Suprapubic skin (tissue), 4 donors: ENCODE data around the gene RALGAPA2. TPM values are rescaled to one million over a fixed set of nuclear protein-coding genes. Genes with fewer than 3 reads are reported as not detected.

ENCODE experiments used
- DNase-seq, 2 donors: peaks; one replicate each; pipeline ENCODE4 v3.0.0-alpha.2; 2019; ENCODE audit warnings: low spot score in 2 of 2
- H3K27ac ChIP-seq: fragments of 200-600 bp; sonication (generic); one replicate; pipeline ENCODE4 v1.5.1; 2019
- H3K27me3 ChIP-seq: fragments of 200-600 bp; sonication (generic); one replicate; pipeline ENCODE4 v1.5.1; 2019
- H3K36me3 ChIP-seq: fragments of 200-600 bp; sonication (generic); one replicate; pipeline ENCODE4 v1.5.1; 2019
- H3K4me1 ChIP-seq: fragments of 200-600 bp; sonication (generic); one replicate; pipeline ENCODE4 v1.5.1; 2019
- H3K4me3 ChIP-seq: fragments of 200-600 bp; sonication (generic); one replicate; pipeline ENCODE4 v1.5.1; 2019; ENCODE audit warnings: mild to moderate bottlenecking
- H3K9me3 ChIP-seq: fragments of 200-600 bp; sonication (generic); one replicate; pipeline ENCODE4 v1.5.1; 2019
- CTCF ChIP-seq, 2 donors: fragments of 200-600 bp in 1 of 2; fragments of 450-650 bp in 1 of 2; sonication (generic) in 1 of 2; IDR thresholded peaks; one replicate each; pipeline ENCODE4 v1.5.1; 2016 to 2019; ENCODE audit warnings: antibody characterized with exemption in 2 of 2, mild to moderate bottlenecking in 1 of 2, moderate library complexity in 1 of 2
- EP300 ChIP-seq: sonication (generic); formaldehyde crosslinking; IDR thresholded peaks from one replicate; pipeline ENCODE4 v1.6.1; 2017; ENCODE audit warnings: antibody characterized with exemption
- POLR2A ChIP-seq, 2 donors: fragments of 450-650 bp; IDR thresholded peaks; one replicate each; pipeline ENCODE4 v1.6.1; 2017; ENCODE audit warnings: antibody characterized with exemption in 2 of 2, mild to moderate bottlenecking in 2 of 2, moderate library complexity in 2 of 2
- POLR2AphosphoS5 ChIP-seq, 3 donors: sonication (generic); formaldehyde crosslinking; IDR thresholded peaks; one replicate each; pipeline ENCODE4 v1.6.1; 2017; ENCODE audit warnings: antibody characterized with exemption in 3 of 3
- WGBS: methylation state at CpG from one replicate; pipeline ENCODE4 v1.1.5; 2018; 5-methylcytosine and 5-hydroxymethylcytosine counted together
- total RNA-seq, 4 donors: library from RNA; depleted of rRNA; stranded (reverse); fragments of >200 nt; gene quantifications; one replicate each; pipeline ENCODE4 v1.1.0, GENCODE V29; 2016

Gene RALGAPA2
- total RNA-seq, 4 donors from 2014 or later = 51.9 to 97.8 (median 72.0) TPM

GRCh38 chr20:20411402-20411801 lies 301.0 kb downstream of the RALGAPA2 start:
- Histone ChIP-seq H3K4me1 (no peaks in the 10 kb centered on the region), H3K27me3 (no peaks in the 10 kb centered on the region), H3K27ac (no peak overlapping the region), H3K9me3 (no peaks in the 10 kb centered on the region), H3K4me3 (no peak overlapping the region), H3K36me3 (no peaks in the 10 kb centered on the region)
- TF ChIP-seq CTCF (IDR thresholded peaks at IDR 0.05) (no peak), POLR2A (IDR thresholded peaks at IDR 0.05) (no peak), POLR2AphosphoS5 (IDR thresholded peaks at IDR 0.05) (no peak), EP300 (no peak)
- WGBS = 90% methylated on average over 12 of the region's 12 CpGs
- DNase-seq = no peak

GRCh38 chr20:20410678-20411077 lies 301.8 kb downstream of the RALGAPA2 start:
- TF ChIP-seq CTCF (IDR thresholded peaks at IDR 0.05) = no peak
- no peak overlapping the region for H3K4me3 ChIP-seq
- no peaks in the 10 kb centered on the region for H3K9me3 ChIP-seq
- no peaks in the 10 kb centered on the region for H3K27me3 ChIP-seq
- H3K36me3 ChIP-seq = no peaks in the 10 kb centered on the region
- DNase-seq = no peak
- H3K4me1 ChIP-seq = no peaks in the 10 kb centered on the region
- 37% methylated on average over 6 of the region's 6 CpGs for WGBS
- no peak overlapping the region for H3K27ac ChIP-seq

GRCh38 chr20:20409331-20409730 lies 303.1 kb downstream of the RALGAPA2 start:
- Histone ChIP-seq H3K4me1 (no peaks in the 10 kb centered on the region), H3K27me3 (no peaks in the 10 kb centered on the region), H3K36me3 (no peaks in the 10 kb centered on the region), H3K9me3 (no peaks in the 10 kb centered on the region), H3K27ac (no peak overlapping the region), H3K4me3 (no peak overlapping the region)
- 97% methylated on average over 4 of the region's 4 CpGs for WGBS
- TF ChIP-seq POLR2AphosphoS5 (IDR thresholded peaks at IDR 0.05) (no peak), POLR2A (IDR thresholded peaks at IDR 0.05) (no peak), EP300 (no peak), CTCF (IDR thresholded peaks at IDR 0.05) (no peak)
- no peak for DNase-seq

GRCh38 chr20:20407891-20408805 lies 304.3 kb downstream of the RALGAPA2 start:
- no peaks in the 10 kb centered on the region for H3K27me3 ChIP-seq
- no peaks in the 10 kb centered on the region for H3K36me3 ChIP-seq
- TF ChIP-seq EP300 (no peak), POLR2A (IDR thresholded peaks at IDR 0.05) (no peak), CTCF (IDR thresholded peaks at IDR 0.05) (no peak), POLR2AphosphoS5 (IDR thresholded peaks at IDR 0.05) (no peak)
- H3K4me1 ChIP-seq = no peaks in the 10 kb centered on the region
- 56% methylated on average over 6 of the region's 6 CpGs for WGBS
- H3K9me3 ChIP-seq = no peaks in the 10 kb centered on the region
- H3K4me3 ChIP-seq = no peak overlapping the region
- DNase-seq = no peak
- no peak overlapping the region for H3K27ac ChIP-seq

GRCh38 chr20:20406306-20406705 lies 306.1 kb downstream of the RALGAPA2 start:
- H3K9me3 ChIP-seq = no peaks in the 10 kb centered on the region
- TF ChIP-seq CTCF (IDR thresholded peaks at IDR 0.05) (no peak), EP300 (no peak), POLR2AphosphoS5 (IDR thresholded peaks at IDR 0.05) (no peak), POLR2A (IDR thresholded peaks at IDR 0.05) (no peak)
- no peak overlapping the region for H3K4me3 ChIP-seq
- H3K27ac ChIP-seq = no peak overlapping the region
- no peaks in the 10 kb centered on the region for H3K27me3 ChIP-seq
- WGBS = 73% methylated on average over 2 of the region's 2 CpGs
- no peak for DNase-seq
- peaks cover 4% of the 10 kb centered on the region for H3K36me3 ChIP-seq
- no peaks in the 10 kb centered on the region for H3K4me1 ChIP-seq
